B cell (primary cell): ENCODE data around the gene AUTS2. TPM values are rescaled to one million over a fixed set of nuclear protein-coding genes. Genes with fewer than 3 reads are reported as not detected.

Experiments
- ATAC-seq: fragments of 200-7000 bp; cut with Tn5 transposase; one replicate; pipeline ENCODE4 v1.10.0; 2021; ENCODE audit warnings: low read depth, mild to moderate bottlenecking, moderate number of reproducible peaks, moderate library complexity
- CTCF ChIA-PET: fragments of 350-600 bp; sonication (Branson Sonifier 250); formaldehyde crosslinking; loops from one replicate; lab custom pipeline; 2021; ENCODE audit warnings: antibody characterized with exemption, inconsistent platforms; lab: Charles Lee
- POLR2A ChIA-PET: fragments of 350-600 bp; sonication (Branson Sonifier 250); formaldehyde crosslinking; loops from one replicate; lab custom pipeline; 2021; ENCODE audit warnings: antibody characterized with exemption; lab: Charles Lee
- DNase-seq: peaks from one replicate; pipeline ENCODE4 v3.0.0; 2013
- H2AFZ ChIP-seq: 2 replicates; pipeline ENCODE4 v1.6.1; 2012; ENCODE audit warnings: mild to moderate bottlenecking, low read depth, low read length; ENCODE audit not compliant: insufficient read depth, poor library complexity, severe bottlenecking
- H3K27ac ChIP-seq, 2 donors: 1 replicate in 1 of 2; 2 replicates in 1 of 2; pipeline ENCODE4 v1.5.1; 2012 to 2013; ENCODE audit warnings: low read length in 2 of 2, mild to moderate bottlenecking in 2 of 2, moderate library complexity in 1 of 2
- H3K27me3 ChIP-seq, 4 experiments: fragments of 200-600 bp in 1 of 4; sonication (generic) in 1 of 4; replicated peaks in 1 of 4; 1 replicate in 2 of 4; 2 replicates in 2 of 4; pipeline versions ENCODE4 v1.6.1 to v1.7.0; 2013 to 2016; ENCODE audit warnings: low read length in 3 of 4, mild to moderate bottlenecking in 2 of 4, mixed read lengths in 1 of 4, moderate library complexity in 1 of 4; ENCODE audit not compliant: insufficient read depth in 4 of 4, control insufficient read depth in 3 of 4; ENCODE audit errors: control extremely low read depth in 1 of 4
- H3K36me3 ChIP-seq, 2 experiments: replicated peaks in 1 of 2; 1 replicate in 1 of 2; 2 replicates in 1 of 2; pipeline versions ENCODE4 v1.6.1 to v1.7.1; 2013; ENCODE audit warnings: low read length in 1 of 2; ENCODE audit not compliant: insufficient read depth in 2 of 2, control insufficient read depth in 1 of 2; ENCODE audit errors: control extremely low read depth in 1 of 2, extremely low read depth in 1 of 2
- H3K4me1 ChIP-seq, 2 donors: fragments of 200-600 bp in 1 of 2; sonication (generic) in 1 of 2; 1 replicate in 1 of 2; 2 replicates in 1 of 2; pipeline versions ENCODE4 v1.5.1 to v1.6.1; 2013 to 2017; ENCODE audit warnings: low read length in 2 of 2; ENCODE audit not compliant: control insufficient read depth in 2 of 2, insufficient read depth in 2 of 2
- H3K4me2 ChIP-seq: replicated peaks from 2 replicates; pipeline ENCODE3; 2012; ENCODE audit warnings: mild to moderate bottlenecking, low read depth, low read length; ENCODE audit not compliant: poor library complexity, severe bottlenecking
- H3K4me3 ChIP-seq, 5 experiments: fragments of 200-600 bp in 1 of 5; sonication (generic) in 1 of 5; 1 replicate in 3 of 5; 2 replicates in 2 of 5; pipeline versions ENCODE4 v1.5.1 to v1.7.0; 2011 to 2016; ENCODE audit warnings: low read length in 4 of 5, mild to moderate bottlenecking in 4 of 5, low read depth in 2 of 5, control low read depth in 1 of 5, moderate library complexity in 1 of 5; ENCODE audit not compliant: insufficient read depth in 1 of 5; ENCODE audit errors: control extremely low read depth in 1 of 5, extremely low read depth in 1 of 5
- H3K79me2 ChIP-seq: fragments of 200-600 bp; sonication (generic); one replicate; pipeline ENCODE4 v1.6.0; 2016; ENCODE audit warnings: low read length; ENCODE audit not compliant: control insufficient read depth, insufficient read depth
- H3K9ac ChIP-seq: fragments of 200-600 bp; sonication (generic); 2 replicates; pipeline ENCODE4 v1.6.1; 2017; ENCODE audit warnings: mild to moderate bottlenecking, low read length, moderate library complexity
- H3K9me3 ChIP-seq, 3 donors: one replicate each; pipeline versions ENCODE4 v1.6.1 to v1.7.1; 2013; ENCODE audit warnings: low read length in 2 of 3; ENCODE audit not compliant: control insufficient read depth in 2 of 3, insufficient read depth in 1 of 3; ENCODE audit errors: control extremely low read depth in 1 of 3
- H4K20me1 ChIP-seq: 2 replicates; pipeline ENCODE4 v1.6.0; 2012; ENCODE audit warnings: mild to moderate bottlenecking, low read length; ENCODE audit not compliant: insufficient read depth, control insufficient read depth, poor library complexity, severe bottlenecking
- H3K27ac Mint-ChIP-seq: one replicate; pipeline ENCODE4 v1.8.0; 2021; ENCODE audit warnings: mixed read lengths
- H3K27me3 Mint-ChIP-seq: one replicate; pipeline ENCODE4 v1.8.0; 2021; ENCODE audit warnings: mixed read lengths
- H3K4me1 Mint-ChIP-seq: one replicate; pipeline ENCODE4 v1.8.0; 2021; ENCODE audit warnings: mixed read lengths
- H3K4me3 Mint-ChIP-seq: one replicate; pipeline ENCODE4 v1.8.0; 2021; ENCODE audit warnings: mixed read lengths
- H3K9me3 Mint-ChIP-seq: one replicate; pipeline ENCODE4 v1.8.0; 2022; ENCODE audit warnings: mixed read lengths; ENCODE audit not compliant: insufficient read depth
- EZH2 ChIP-seq: IDR thresholded peaks from 2 replicates; pipeline ENCODE4 v1.6.1; 2012; ENCODE audit warnings: borderline replicate concordance, low read depth, mild to moderate bottlenecking, moderate library complexity, low read length; ENCODE audit not compliant: insufficient read depth, poor library complexity, severe bottlenecking
- WGBS: methylation state at CpG from one replicate; pipeline ENCODE4 v1.1.5; 2013; ENCODE audit warnings: missing lambda C conversion rate; ENCODE audit not compliant: insufficient coverage; 5-methylcytosine and 5-hydroxymethylcytosine counted together
- intact Hi-C: fragments of 100-400 bp; cut with micrococcal nuclease; formaldehyde crosslinking; loops from one replicate; pipeline ENCODE4 v1.10.0; 2022
- polyA plus RNA-seq: library from polyadenylated mRNA; depleted of rRNA; stranded (reverse); fragments of >200 nt; gene quantifications from 2 replicates; pipeline ENCODE4 v1.2.3, GENCODE V29; 2012
- total RNA-seq, 2 donors: library from RNA; stranded (reverse); fragments of 120-200 nt in 1 of 2; gene quantifications; 1 replicate in 1 of 2; 2 replicates in 1 of 2; pipeline versions ENCODE4 v1.2.3 to v1.2.4, GENCODE V29; 2013 to 2022
- TF ChIP-seq, protein P1 (sequence below): fragments of 200-600 bp; IDR thresholded peaks from one replicate; pipeline ENCODE4 v1.8.0; 2022; ENCODE audit warnings: antibody characterized with exemption, mild to moderate bottlenecking

AUTS2 gene
- total and polyA plus RNA-seq, 2 donors (not counting 1 experiment from before 2014, with no cell fraction given) = 22.3 to 35.0 TPM

- H3K4me3 Mint-ChIP-seq = no peak overlapping the region
- intact Hi-C loops = no loop called here
- no peak overlapping the region for H3K27ac Mint-ChIP-seq
- WGBS = 83% methylated on average over 1 of the region's 4 CpGs
- Histone ChIP-seq H3K4me2 (no peak overlapping the region), H2AFZ (no peak overlapping the region), H3K9ac (no peak overlapping the region), H3K9me3 (peaks cover 0 to 3% (median 0%) of the 10 kb centered on the region in 3 donors), H3K4me1 (no peaks in the 10 kb centered on the region), H3K4me3 (no peak overlapping the region), H3K27ac (no peak overlapping the region), H3K27me3 (no peaks in the 10 kb centered on the region), H3K36me3 (no peaks in the 10 kb centered on the region), H3K79me2 (peaks cover 69% of the 10 kb centered on the region), H4K20me1 (peaks cover 15% of the 10 kb centered on the region)
- ChIA-PET POLR2A (no interaction called here), CTCF (no interaction called here)
- no peaks in the 10 kb centered on the region for H3K9me3 Mint-ChIP-seq
- TF ChIP-seq EZH2 = no peak
- TF ChIP-seq, protein P1, sequence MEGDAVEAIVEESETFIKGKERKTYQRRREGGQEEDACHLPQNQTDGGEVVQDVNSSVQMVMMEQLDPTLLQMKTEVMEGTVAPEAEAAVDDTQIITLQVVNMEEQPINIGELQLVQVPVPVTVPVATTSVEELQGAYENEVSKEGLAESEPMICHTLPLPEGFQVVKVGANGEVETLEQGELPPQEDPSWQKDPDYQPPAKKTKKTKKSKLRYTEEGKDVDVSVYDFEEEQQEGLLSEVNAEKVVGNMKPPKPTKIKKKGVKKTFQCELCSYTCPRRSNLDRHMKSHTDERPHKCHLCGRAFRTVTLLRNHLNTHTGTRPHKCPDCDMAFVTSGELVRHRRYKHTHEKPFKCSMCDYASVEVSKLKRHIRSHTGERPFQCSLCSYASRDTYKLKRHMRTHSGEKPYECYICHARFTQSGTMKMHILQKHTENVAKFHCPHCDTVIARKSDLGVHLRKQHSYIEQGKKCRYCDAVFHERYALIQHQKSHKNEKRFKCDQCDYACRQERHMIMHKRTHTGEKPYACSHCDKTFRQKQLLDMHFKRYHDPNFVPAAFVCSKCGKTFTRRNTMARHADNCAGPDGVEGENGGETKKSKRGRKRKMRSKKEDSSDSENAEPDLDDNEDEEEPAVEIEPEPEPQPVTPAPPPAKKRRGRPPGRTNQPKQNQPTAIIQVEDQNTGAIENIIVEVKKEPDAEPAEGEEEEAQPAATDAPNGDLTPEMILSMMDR = no peak
- H3K4me1 Mint-ChIP-seq = no peaks in the 10 kb centered on the region
- DNase-seq (no peak), ATAC-seq (no peak)
- no peaks in the 10 kb centered on the region for H3K27me3 Mint-ChIP-seq
Measured at GRCh38 chr7:69981646-69982045, 383.4 kb downstream of the AUTS2 start.

DNA sequence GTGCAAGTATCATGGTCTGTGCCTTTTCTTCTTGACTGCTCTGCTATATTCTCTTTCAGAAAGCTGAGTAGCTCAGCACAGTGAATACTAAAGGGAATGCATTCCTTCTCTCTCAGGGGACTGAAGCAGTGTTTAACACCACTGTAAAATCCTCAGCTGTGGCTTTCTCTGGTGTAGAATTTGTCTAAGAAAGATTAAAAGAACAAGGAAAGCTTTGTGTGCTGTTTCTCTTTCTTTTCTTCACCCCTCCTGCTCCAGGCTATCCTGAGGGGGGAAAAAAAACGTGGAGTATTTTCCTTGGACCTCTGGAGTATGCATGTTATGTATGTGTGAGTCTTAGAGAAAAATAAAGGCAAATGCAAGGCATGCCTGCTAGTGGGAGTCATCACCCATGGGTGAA is 383.9 kb downstream of the AUTS2 start:
- intact Hi-C loops = no loop called here
- H4K20me1 ChIP-seq = peaks cover 13% of the 10 kb centered on the region
- 57% methylated on average over 1 of the region's 1 CpG for WGBS
- H3K4me1 ChIP-seq = no peaks in the 10 kb centered on the region
- ATAC-seq (no peak), DNase-seq (no peak)
- no peak overlapping the region for H3K27ac ChIP-seq
- Mint-ChIP-seq H3K4me3 (no peak overlapping the region), H3K4me1 (no peaks in the 10 kb centered on the region), H3K27me3 (no peaks in the 10 kb centered on the region), H3K9me3 (no peaks in the 10 kb centered on the region), H3K27ac (no peak overlapping the region)
- H3K9ac ChIP-seq = no peak overlapping the region
- H3K4me3 ChIP-seq = no peak overlapping the region
- peaks cover 63% of the 10 kb centered on the region for H3K79me2 ChIP-seq
- H3K9me3 ChIP-seq = peaks cover 0 to under 1% (median 0%) of the 10 kb centered on the region in 3 donors
- H3K27me3 ChIP-seq = no peaks in the 10 kb centered on the region
- H3K4me2 ChIP-seq = no peak overlapping the region
- H2AFZ ChIP-seq = no peak overlapping the region
- CTCF ChIA-PET = no interaction called here
- TF ChIP-seq, protein P1 = no peak
- TF ChIP-seq EZH2 = no peak
- H3K36me3 ChIP-seq = no peaks in the 10 kb centered on the region
- POLR2A ChIA-PET = no interaction called here
